B cell (primary cell): ENCODE measurements around the gene ALDH4A1. TPM values are rescaled to one million over a fixed set of nuclear protein-coding genes. Genes with fewer than 3 reads are reported as not detected.

Source experiments
- ATAC-seq: fragments of 200-7000 bp; cut with Tn5 transposase; one replicate; pipeline ENCODE4 v1.10.0; 2021; ENCODE audit warnings: low read depth, mild to moderate bottlenecking, moderate number of reproducible peaks, moderate library complexity
- CTCF ChIA-PET: fragments of 350-600 bp; sonication (Branson Sonifier 250); formaldehyde crosslinking; loops from one replicate; lab custom pipeline; 2021; ENCODE audit warnings: antibody characterized with exemption, inconsistent platforms; lab: Charles Lee
- POLR2A ChIA-PET: fragments of 350-600 bp; sonication (Branson Sonifier 250); formaldehyde crosslinking; loops from one replicate; lab custom pipeline; 2021; ENCODE audit warnings: antibody characterized with exemption; lab: Charles Lee
- DNase-seq: peaks from one replicate; pipeline ENCODE4 v3.0.0; 2013
- H2AFZ ChIP-seq: 2 replicates; pipeline ENCODE4 v1.6.1; 2012; ENCODE audit warnings: mild to moderate bottlenecking, low read depth, low read length; ENCODE audit not compliant: insufficient read depth, poor library complexity, severe bottlenecking
- H3K27ac ChIP-seq, 2 donors: 1 replicate in 1 of 2; 2 replicates in 1 of 2; pipeline ENCODE4 v1.5.1; 2012 to 2013; ENCODE audit warnings: low read length in 2 of 2, mild to moderate bottlenecking in 2 of 2, moderate library complexity in 1 of 2
- H3K27me3 ChIP-seq, 4 experiments: fragments of 200-600 bp in 1 of 4; sonication (generic) in 1 of 4; replicated peaks in 1 of 4; 1 replicate in 2 of 4; 2 replicates in 2 of 4; pipeline versions ENCODE4 v1.6.1 to v1.7.0; 2013 to 2016; ENCODE audit warnings: low read length in 3 of 4, mild to moderate bottlenecking in 2 of 4, mixed read lengths in 1 of 4, moderate library complexity in 1 of 4; ENCODE audit not compliant: insufficient read depth in 4 of 4, control insufficient read depth in 3 of 4; ENCODE audit errors: control extremely low read depth in 1 of 4
- H3K36me3 ChIP-seq, 2 experiments: replicated peaks in 1 of 2; 1 replicate in 1 of 2; 2 replicates in 1 of 2; pipeline versions ENCODE4 v1.6.1 to v1.7.1; 2013; ENCODE audit warnings: low read length in 1 of 2; ENCODE audit not compliant: insufficient read depth in 2 of 2, control insufficient read depth in 1 of 2; ENCODE audit errors: control extremely low read depth in 1 of 2, extremely low read depth in 1 of 2
- H3K4me1 ChIP-seq, 2 donors: fragments of 200-600 bp in 1 of 2; sonication (generic) in 1 of 2; 1 replicate in 1 of 2; 2 replicates in 1 of 2; pipeline versions ENCODE4 v1.5.1 to v1.6.1; 2013 to 2017; ENCODE audit warnings: low read length in 2 of 2; ENCODE audit not compliant: control insufficient read depth in 2 of 2, insufficient read depth in 2 of 2
- H3K4me2 ChIP-seq: replicated peaks from 2 replicates; pipeline ENCODE3; 2012; ENCODE audit warnings: mild to moderate bottlenecking, low read depth, low read length; ENCODE audit not compliant: poor library complexity, severe bottlenecking
- H3K4me3 ChIP-seq, 5 experiments: fragments of 200-600 bp in 1 of 5; sonication (generic) in 1 of 5; 1 replicate in 3 of 5; 2 replicates in 2 of 5; pipeline versions ENCODE4 v1.5.1 to v1.7.0; 2011 to 2016; ENCODE audit warnings: low read length in 4 of 5, mild to moderate bottlenecking in 4 of 5, low read depth in 2 of 5, control low read depth in 1 of 5, moderate library complexity in 1 of 5; ENCODE audit not compliant: insufficient read depth in 1 of 5; ENCODE audit errors: control extremely low read depth in 1 of 5, extremely low read depth in 1 of 5
- H3K79me2 ChIP-seq: fragments of 200-600 bp; sonication (generic); one replicate; pipeline ENCODE4 v1.6.0; 2016; ENCODE audit warnings: low read length; ENCODE audit not compliant: control insufficient read depth, insufficient read depth
- H3K9ac ChIP-seq: fragments of 200-600 bp; sonication (generic); 2 replicates; pipeline ENCODE4 v1.6.1; 2017; ENCODE audit warnings: mild to moderate bottlenecking, low read length, moderate library complexity
- H3K9me3 ChIP-seq, 3 donors: one replicate each; pipeline versions ENCODE4 v1.6.1 to v1.7.1; 2013; ENCODE audit warnings: low read length in 2 of 3; ENCODE audit not compliant: control insufficient read depth in 2 of 3, insufficient read depth in 1 of 3; ENCODE audit errors: control extremely low read depth in 1 of 3
- H4K20me1 ChIP-seq: 2 replicates; pipeline ENCODE4 v1.6.0; 2012; ENCODE audit warnings: mild to moderate bottlenecking, low read length; ENCODE audit not compliant: insufficient read depth, control insufficient read depth, poor library complexity, severe bottlenecking
- H3K27ac Mint-ChIP-seq: one replicate; pipeline ENCODE4 v1.8.0; 2021; ENCODE audit warnings: mixed read lengths
- H3K27me3 Mint-ChIP-seq: one replicate; pipeline ENCODE4 v1.8.0; 2021; ENCODE audit warnings: mixed read lengths
- H3K4me1 Mint-ChIP-seq: one replicate; pipeline ENCODE4 v1.8.0; 2021; ENCODE audit warnings: mixed read lengths
- H3K4me3 Mint-ChIP-seq: one replicate; pipeline ENCODE4 v1.8.0; 2021; ENCODE audit warnings: mixed read lengths
- H3K9me3 Mint-ChIP-seq: one replicate; pipeline ENCODE4 v1.8.0; 2022; ENCODE audit warnings: mixed read lengths; ENCODE audit not compliant: insufficient read depth
- CTCF ChIP-seq: fragments of 200-600 bp; IDR thresholded peaks from one replicate; pipeline ENCODE4 v1.8.0; 2022; ENCODE audit warnings: antibody characterized with exemption, mild to moderate bottlenecking
- EZH2 ChIP-seq: IDR thresholded peaks from 2 replicates; pipeline ENCODE4 v1.6.1; 2012; ENCODE audit warnings: borderline replicate concordance, low read depth, mild to moderate bottlenecking, moderate library complexity, low read length; ENCODE audit not compliant: insufficient read depth, poor library complexity, severe bottlenecking
- WGBS: methylation state at CpG from one replicate; pipeline ENCODE4 v1.1.5; 2013; ENCODE audit warnings: missing lambda C conversion rate; ENCODE audit not compliant: insufficient coverage; 5-methylcytosine and 5-hydroxymethylcytosine counted together
- intact Hi-C: fragments of 100-400 bp; cut with micrococcal nuclease; formaldehyde crosslinking; loops from one replicate; pipeline ENCODE4 v1.10.0; 2022
- polyA plus RNA-seq: library from polyadenylated mRNA; depleted of rRNA; stranded (reverse); fragments of >200 nt; gene quantifications from 2 replicates; pipeline ENCODE4 v1.2.3, GENCODE V29; 2012
- total RNA-seq, 2 donors: library from RNA; stranded (reverse); fragments of 120-200 nt in 1 of 2; gene quantifications; 1 replicate in 1 of 2; 2 replicates in 1 of 2; pipeline versions ENCODE4 v1.2.3 to v1.2.4, GENCODE V29; 2013 to 2022

ALDH4A1 gene
- total and polyA plus RNA-seq, 2 donors (not counting 1 experiment from before 2014, with no cell fraction given): 2.7 to 3.4 TPM

GRCh38 chr1:18939398-18940302 lies 37.3 kb upstream of the ALDH4A1 start:
- no peak overlapping the region for H3K9ac ChIP-seq
- intact Hi-C loops: no loop called here
- no peaks in the 10 kb centered on the region for H3K27me3 ChIP-seq
- DNase-seq: no peak
- H3K4me2 ChIP-seq: no peak overlapping the region
- no peaks in the 10 kb centered on the region for H3K9me3 Mint-ChIP-seq
- TF ChIP-seq CTCF (no peak), EZH2 (no peak)
- ATAC-seq: no peak
- peaks cover 43% of the 10 kb centered on the region for H3K4me1 Mint-ChIP-seq
- no peaks in the 10 kb centered on the region for H3K27me3 Mint-ChIP-seq
- peaks cover 98% of the 10 kb centered on the region for H3K79me2 ChIP-seq
- no peak overlapping the region for H2AFZ ChIP-seq
- H3K27ac ChIP-seq: no peak overlapping the region
- H3K27ac Mint-ChIP-seq: no peak overlapping the region
- H3K36me3 ChIP-seq: peaks cover 0 to 8% of the 10 kb centered on the region in 2 experiments
- peaks cover 0 to 4% (median 0%) of the 10 kb centered on the region in 3 donors for H3K9me3 ChIP-seq
- H3K4me3 Mint-ChIP-seq: no peak overlapping the region
- ChIA-PET CTCF (interaction anchor here (0.9 to 3.3 kb wide), 4 partner anchors 27 to 33 kb away, joined by 3 to 14 read pairs (median 4); no protein-coding TSS in a partner anchor), POLR2A (no interaction called here)
- H3K4me1 ChIP-seq: peaks cover 7 to 22% of the 10 kb centered on the region in 2 donors
- WGBS: 95% methylated on average over 6 of the region's 7 CpGs
- H3K4me3 ChIP-seq: no peak overlapping the region
- peaks cover 100% of the 10 kb centered on the region for H4K20me1 ChIP-seq

GRCh38 chr1:18938707-18939070 lies 36.3 kb upstream of the ALDH4A1 start:
- peaks cover 91% of the 10 kb centered on the region for H3K79me2 ChIP-seq

More at GRCh38 chr1:18938707-18939070, 36.3 kb upstream of the ALDH4A1 start:
- no peak for DNase-seq
- Mint-ChIP-seq H3K4me1 (peaks cover 42% of the 10 kb centered on the region), H3K27me3 (no peaks in the 10 kb centered on the region), H3K27ac (no peak overlapping the region), H3K4me3 (no peak overlapping the region), H3K9me3 (no peaks in the 10 kb centered on the region)
- no peak for TF ChIP-seq EZH2
- no peak for TF ChIP-seq CTCF
- intact Hi-C loops: no loop called here
- POLR2A ChIA-PET: no interaction called here
- Histone ChIP-seq H3K9ac (no peak overlapping the region), H3K4me1 (peaks cover 0 to 13% of the 10 kb centered on the region in 2 donors), H3K27ac (no peak overlapping the region), H2AFZ (no peak overlapping the region), H3K27me3 (no peaks in the 10 kb centered on the region), H3K4me3 (no peak overlapping the region), H4K20me1 (peaks cover 92% of the 10 kb centered on the region), H3K9me3 (peaks cover 0 to 3% (median 0%) of the 10 kb centered on the region in 3 donors), H3K4me2 (no peak overlapping the region), H3K36me3 (peaks cover 0 to 7% of the 10 kb centered on the region in 2 experiments)
- no peak for ATAC-seq
- CTCF ChIA-PET: interaction anchor here (0.6 to 3.2 kb wide), 5 partner anchors 12 to 34 kb away, joined by 3 to 10 read pairs (median 4); no protein-coding TSS in a partner anchor
- 73% methylated on average over 2 of the region's 2 CpGs for WGBS
